Natural killer cell treated with Interleukin-12 subunit alpha and Interleukin-12 subunit beta and Interleukin-15 and Interleukin-18, amount 100 ng/mL, for 72 hours (primary cell): ENCODE results near the gene TAS2R46. TPM values are rescaled to one million over a fixed set of nuclear protein-coding genes. Genes with fewer than 3 reads are reported as not detected.

Source experiments
- ATAC-seq, 2 donors: fragments of 150-1000 bp; cut with Tn5 transposase in 1 of 2; sonication (Bioruptor Pico), chemical (Tn5 transposase) in 1 of 2; 2 replicates each; pipeline ENCODE4 v1.10.0; 2021
- DNase-seq: peaks from one replicate; pipeline ENCODE4 v3.0.0; 2022; ENCODE audit warnings: low spot score
- H3K27ac Mint-ChIP-seq, 2 donors: 1 replicate in 1 of 2; 2 replicates in 1 of 2; pipeline ENCODE4 v1.8.0; 2022; ENCODE audit warnings: mixed read lengths in 2 of 2, mild to moderate bottlenecking in 1 of 2, moderate library complexity in 1 of 2
- H3K27me3 Mint-ChIP-seq, 2 donors: 1 replicate in 1 of 2; 2 replicates in 1 of 2; pipeline ENCODE4 v1.8.0; 2022; ENCODE audit warnings: mixed read lengths in 2 of 2
- H3K36me3 Mint-ChIP-seq: one replicate; pipeline ENCODE4 v1.8.0; 2022; ENCODE audit warnings: mixed read lengths
- H3K4me1 Mint-ChIP-seq, 2 donors: 1 replicate in 1 of 2; 2 replicates in 1 of 2; pipeline ENCODE4 v1.8.0; 2022; ENCODE audit warnings: low read depth in 2 of 2, mixed read lengths in 2 of 2, mild to moderate bottlenecking in 1 of 2
- H3K4me3 Mint-ChIP-seq: one replicate; pipeline ENCODE4 v1.8.0; 2022; ENCODE audit warnings: mixed read lengths
- H3K9me3 Mint-ChIP-seq: 2 replicates; pipeline ENCODE4 v1.8.0; 2022; ENCODE audit warnings: mixed read lengths
- total RNA-seq, 2 donors: library from RNA; stranded (reverse); gene quantifications; one replicate each; pipeline ENCODE4 v1.2.3, GENCODE V29; 2022

Gene TAS2R46
- total RNA-seq, 2 donors from 2014 or later, result 1.5 to 5.6 TPM

DNA sequence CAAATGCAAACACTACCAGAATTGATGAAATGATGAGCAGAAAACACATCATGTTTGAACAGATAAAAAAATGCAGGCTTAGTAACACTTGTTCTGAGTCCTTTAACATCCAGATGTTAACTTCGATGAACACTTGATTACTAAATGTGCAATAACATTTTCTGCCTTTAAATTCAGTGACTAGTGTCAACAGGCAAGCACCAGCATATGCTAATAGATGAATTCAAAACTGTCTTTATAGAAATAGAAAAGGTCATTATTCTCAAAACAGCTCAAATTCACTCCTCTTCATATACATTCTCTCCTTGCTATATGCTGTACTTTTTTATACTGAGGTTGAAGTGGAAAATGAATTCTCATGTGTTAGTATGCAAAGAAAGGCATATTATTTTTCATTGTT is 39.6 kb downstream of the TAS2R46 start, which contains the start of gene TAS2R19:
TSS of gene TAS2R19 (minus strand) at position 101 of the 400 bp plus-strand sequence. CDS start at position 52, 49 bp downstream.
- no peak for ATAC-seq
- H3K9me3 Mint-ChIP-seq, result no peaks in the 10 kb centered on the region
- H3K27ac Mint-ChIP-seq, result no peak within 1 kb of the TSS
- peaks cover 10 to 11% of the 10 kb centered on the region in 2 donors for H3K4me1 Mint-ChIP-seq
- H3K4me3 Mint-ChIP-seq, result no peak within 1 kb of the TSS
- DNase-seq, result no peak
- no peaks in the 10 kb centered on the region for H3K27me3 Mint-ChIP-seq
- H3K36me3 Mint-ChIP-seq, result peaks cover 7% of the 10 kb centered on the region

DNA sequence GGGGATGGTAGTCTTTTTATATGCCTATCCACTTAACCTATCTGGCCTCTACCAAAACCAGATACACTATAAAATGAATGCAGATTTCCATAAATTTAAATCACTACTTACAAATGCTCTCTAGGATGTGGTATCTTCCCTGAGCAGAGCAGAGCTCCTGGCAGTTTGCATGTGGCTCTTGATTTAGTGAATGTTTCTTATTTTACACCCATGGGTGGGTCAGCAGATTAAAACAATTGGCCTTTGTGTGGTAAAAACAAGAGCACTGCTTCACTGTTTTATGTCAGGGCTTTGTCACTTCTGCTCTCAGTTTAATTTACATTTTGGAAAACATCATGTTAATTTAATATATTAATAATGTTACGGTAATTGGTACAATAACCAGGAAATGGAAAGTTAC is 45.2 kb downstream of the TAS2R46 start:
- ATAC-seq (no peak), DNase-seq (no peak)
- Mint-ChIP-seq H3K4me3 (no peak overlapping the region), H3K27ac (no peak overlapping the region), H3K27me3 (no peaks in the 10 kb centered on the region), H3K9me3 (no peaks in the 10 kb centered on the region), H3K4me1 (peaks cover 5 to 11% of the 10 kb centered on the region in 2 donors), H3K36me3 (no peaks in the 10 kb centered on the region)

DNA sequence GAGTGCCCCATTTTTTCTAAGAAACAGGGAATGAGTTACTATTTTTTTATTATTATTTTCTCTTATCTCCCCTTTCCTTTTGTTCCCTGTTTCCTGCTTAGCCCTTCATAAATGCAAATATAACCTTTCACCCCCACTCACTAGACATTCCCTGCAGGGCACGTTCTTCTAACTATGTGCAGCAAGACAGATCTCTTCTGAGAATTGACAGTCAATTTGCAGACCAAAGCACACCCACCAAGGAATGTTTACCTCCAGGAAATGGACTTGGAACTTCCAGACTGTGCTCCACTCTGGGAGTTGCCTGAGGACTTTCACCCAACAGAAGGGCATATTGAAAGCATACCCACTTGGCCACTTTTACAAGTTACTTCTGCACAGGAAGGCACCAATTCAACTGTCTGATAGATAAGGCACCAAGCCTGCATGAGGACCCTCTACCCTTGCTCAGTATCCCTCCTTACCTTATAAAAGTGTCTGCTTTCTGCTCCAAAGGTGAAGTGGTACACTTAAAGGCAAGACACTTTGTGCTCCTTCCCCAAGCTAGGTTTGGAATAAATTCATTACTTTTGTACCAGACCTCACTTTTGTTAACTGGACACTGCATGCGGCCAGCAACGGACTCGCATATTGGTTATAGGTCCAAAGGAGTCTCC is 46.2 kb downstream of the TAS2R46 start:
- no peak for DNase-seq
- Mint-ChIP-seq H3K27me3 (no peaks in the 10 kb centered on the region), H3K4me3 (no peak overlapping the region), H3K36me3 (no peaks in the 10 kb centered on the region), H3K4me1 (peaks cover 0 to 6% of the 10 kb centered on the region in 2 donors), H3K9me3 (no peaks in the 10 kb centered on the region), H3K27ac (no peak overlapping the region)
- no peak for ATAC-seq

DNA sequence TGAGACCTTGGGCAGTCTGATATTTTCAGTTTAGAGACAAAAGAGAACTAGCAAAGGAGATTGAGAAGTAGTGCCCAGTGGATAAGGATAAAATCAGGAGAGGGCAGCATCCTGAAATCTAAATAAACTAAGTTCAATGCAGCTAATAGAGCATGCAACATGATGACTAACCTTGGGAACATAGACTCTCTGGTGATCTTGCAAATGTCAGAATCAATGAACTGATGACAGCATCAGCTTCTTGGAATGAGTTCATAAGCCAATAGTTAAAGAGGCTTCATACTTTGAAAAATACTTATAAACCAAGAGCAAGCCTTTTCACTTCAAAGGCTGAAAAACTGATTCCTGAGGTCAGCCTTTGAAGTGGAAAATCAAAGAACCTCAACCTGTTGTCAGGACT is 47.9 kb downstream of the TAS2R46 start:
- no peaks in the 10 kb centered on the region for H3K9me3 Mint-ChIP-seq
- H3K4me1 Mint-ChIP-seq, result peaks cover 0 to 6% of the 10 kb centered on the region in 2 donors
- no peak overlapping the region for H3K4me3 Mint-ChIP-seq
- DNase-seq (no peak), ATAC-seq (no peak)
- H3K27ac Mint-ChIP-seq, result no peak overlapping the region
- no peaks in the 10 kb centered on the region for H3K27me3 Mint-ChIP-seq
- H3K36me3 Mint-ChIP-seq, result no peaks in the 10 kb centered on the region

Other genes starting within 250 kb of the TAS2R46 start
- 1 to 10 TPM in 1 of 2 donors, under 1 TPM in 1; 0.64 to 1.0 TPM for gene TAS2R10, start 235.9 kb downstream of the TAS2R46 start, total RNA-seq
- gene PRR4, start 212.8 kb downstream of the TAS2R46 start, total RNA-seq, result 1 to 10 TPM; 2.5 to 3.1 TPM
- gene PRH1, start 178.0 kb downstream of the TAS2R46 start, total RNA-seq, result 10 to 100 TPM; 14.1 to 63.8 TPM
- 1 to 10 TPM; 1.2 to 4.3 TPM for gene TAS2R13, start 152.7 kb downstream of the TAS2R46 start, total RNA-seq
- not detected for gene PRH2, start 133.1 kb downstream of the TAS2R46 start, total RNA-seq
- gene TAS2R14, start 123.0 kb downstream of the TAS2R46 start, total RNA-seq, result 1 to 10 TPM; 2.3 to 6.2 TPM
- 1 to 10 TPM; 1.5 to 7.0 TPM for gene TAS2R50, start 75.4 kb downstream of the TAS2R46 start, total RNA-seq
- gene TAS2R20, start 64.0 kb downstream of the TAS2R46 start, total RNA-seq, result 1 to 10 TPM; 1.6 to 5.2 TPM
- gene TAS2R19, start 39.7 kb downstream of the TAS2R46 start, total RNA-seq, result 10 to 100 TPM in 1 of 2 donors, 1 to 10 TPM in 1; 4.2 to 11.7 TPM
- 10 to 100 TPM in 1 of 2 donors, 1 to 10 TPM in 1; 4.8 to 11.4 TPM for gene TAS2R31, start 30.9 kb downstream of the TAS2R46 start, total RNA-seq
- gene TAS2R43, start 30.0 kb upstream of the TAS2R46 start, total RNA-seq, result 1 to 10 TPM; 1.0 to 6.6 TPM
- gene TAS2R30, start 72.3 kb upstream of the TAS2R46 start, total RNA-seq, result 1 to 10 TPM; 3.6 to 8.7 TPM
- 1 to 10 TPM; 8.8 to 9.4 TPM for gene SMIM10L1, start 108.9 kb upstream of the TAS2R46 start, total RNA-seq
- gene TAS2R42, start 124.6 kb upstream of the TAS2R46 start, total RNA-seq, result not detected
- not detected for gene PRB3, start 207.4 kb upstream of the TAS2R46 start, total RNA-seq
- gene PRB4, start 248.1 kb upstream of the TAS2R46 start, total RNA-seq, result not detected